ENCODE data around the gene APEH.

GRCh38 chr3:49701388-49702077 is 27.4 kb downstream of the APEH start:
- TF ChIP-seq POLR2A (IDR thresholded peaks at IDR 0.05) (no peak), CTCF (IDR thresholded peaks at IDR 0.05) (peak; percentile 21 to 48 (median 26))
